WI38 (cell line): ENCODE measurements around the gene HCK.

Source experiments
- H3K4me3 ChIP-seq: 2 replicates; pipeline ENCODE4 v1.5.1; 2011; ENCODE audit warnings: low read depth, mild to moderate bottlenecking, control low read depth, low read length
- CTCF ChIP-seq: IDR thresholded peaks from 2 replicates; pipeline ENCODE4 v1.5.1; 2012; ENCODE audit warnings: low read depth, mild to moderate bottlenecking, control low read depth, low read length

Gene HCK

GRCh38 chr20:32130965-32131364, 78.9 kb downstream of the HCK start:
- TF ChIP-seq CTCF: no peak
- no peak overlapping the region for H3K4me3 ChIP-seq

- TF ChIP-seq CTCF: no peak
- no peak overlapping the region for H3K4me3 ChIP-seq
These were observed 81.0 kb downstream of the HCK start for GRCh38 chr20:32132911-32133549.

- no peak overlapping the region for H3K4me3 ChIP-seq
- no peak for TF ChIP-seq CTCF
These were observed 82.0 kb downstream of the HCK start for GRCh38 chr20:32134026-32134425.

GRCh38 chr20:32135983-32136515, 84.0 kb downstream of the HCK start:
- H3K4me3 ChIP-seq: no peak overlapping the region
- TF ChIP-seq CTCF: no peak

DNA sequence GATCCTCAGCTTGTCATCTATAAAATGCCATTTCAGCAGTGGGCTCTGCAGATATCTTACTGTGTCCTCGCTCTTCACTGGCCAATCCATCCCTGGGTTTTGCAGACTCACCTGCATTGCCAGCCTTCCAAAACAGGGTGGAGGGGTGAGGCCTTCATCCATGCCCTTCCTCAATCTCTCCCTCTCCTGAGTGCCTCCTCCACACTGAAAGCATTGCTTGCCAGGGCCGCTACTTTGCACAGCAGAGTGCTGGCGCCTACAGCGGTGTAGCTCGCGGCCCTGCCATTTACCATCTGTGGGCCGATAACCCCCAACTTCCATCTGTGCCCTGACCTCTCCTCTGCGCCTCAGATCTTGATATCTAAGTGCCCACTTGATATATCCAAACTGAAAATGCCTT, 86.9 kb downstream of the HCK start:
- no peak for TF ChIP-seq CTCF
- no peak overlapping the region for H3K4me3 ChIP-seq

DNA sequence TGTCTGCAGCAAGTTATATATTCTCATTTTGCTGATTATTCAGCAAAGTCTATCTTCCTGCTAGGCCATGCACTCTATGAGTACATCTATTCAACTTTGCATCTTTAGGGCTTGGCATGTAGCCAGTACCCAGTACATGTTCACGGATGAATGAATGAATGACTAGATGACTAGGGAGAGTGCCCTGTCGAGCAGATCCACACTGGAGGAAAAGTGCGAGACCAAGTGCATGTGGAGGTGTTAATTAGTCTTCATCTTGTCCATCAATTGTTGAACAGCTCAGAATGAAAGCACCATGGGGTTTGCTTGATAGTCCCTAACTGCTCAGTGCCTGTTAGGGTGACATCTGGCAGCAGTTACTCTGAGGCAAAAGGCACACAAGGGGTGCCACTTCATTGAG, 87.9 kb downstream of the HCK start:
- no peak overlapping the region for H3K4me3 ChIP-seq
- no peak for TF ChIP-seq CTCF

GRCh38 chr20:32140603-32141002, 88.6 kb downstream of the HCK start:
- TF ChIP-seq CTCF: no peak
- H3K4me3 ChIP-seq: no peak overlapping the region
